Skeletal muscle tissue (tissue), 4 donors: Measurements from ENCODE around the gene SHISA8. TPM values are rescaled to one million over a fixed set of nuclear protein-coding genes. Genes with fewer than 3 reads are reported as not detected.
A peak's percentile ranks its signal among the peaks of the same experiment; 100 is the strongest.
"Not testable (repeated sequence)": the region's sequence is repeated elsewhere in the genome, so short reads cannot be mapped to it uniquely, and the experiment has no call there.

Experiments used
- H3K27ac ChIP-seq: one replicate; pipeline ENCODE4 v1.7.0; 2013; ENCODE audit warnings: mild to moderate bottlenecking, low read depth, low read length, inconsistent platforms
- H3K27me3 ChIP-seq, 3 donors: one replicate each; pipeline ENCODE4 v1.7.0; 2013; ENCODE audit warnings: low read length in 3 of 3; ENCODE audit not compliant: control insufficient read depth in 3 of 3, insufficient read depth in 3 of 3
- H3K36me3 ChIP-seq, 3 donors: one replicate each; pipeline ENCODE4 v1.7.0; 2013; ENCODE audit warnings: low read length in 3 of 3; ENCODE audit not compliant: control insufficient read depth in 3 of 3, insufficient read depth in 3 of 3
- H3K4me1 ChIP-seq, 3 donors: one replicate each; pipeline ENCODE4 v1.7.0; 2013; ENCODE audit warnings: low read length in 3 of 3, mild to moderate bottlenecking in 3 of 3; ENCODE audit not compliant: control insufficient read depth in 3 of 3, insufficient read depth in 3 of 3
- H3K4me3 ChIP-seq, 3 donors: one replicate each; pipeline ENCODE4 v1.7.0; 2013; ENCODE audit warnings: low read length in 3 of 3
- H3K9ac ChIP-seq, 3 donors: one replicate each; pipeline ENCODE4 v1.7.0; 2013; ENCODE audit warnings: low read length in 3 of 3, mild to moderate bottlenecking in 3 of 3, moderate library complexity in 2 of 3, low read depth in 1 of 3
- H3K9me3 ChIP-seq, 3 donors: one replicate each; pipeline ENCODE4 v1.7.0; 2013; ENCODE audit warnings: low read length in 3 of 3; ENCODE audit not compliant: control insufficient read depth in 3 of 3
- total RNA-seq: library from RNA; depleted of rRNA; stranded (reverse); fragments of >200 nt; gene quantifications from one replicate; pipeline ENCODE4 v1.2.3, GENCODE V29; 2014
- donor health status: Osteomylitis.

The SHISA8 gene
- total RNA-seq, result 1.0 TPM

DNA sequence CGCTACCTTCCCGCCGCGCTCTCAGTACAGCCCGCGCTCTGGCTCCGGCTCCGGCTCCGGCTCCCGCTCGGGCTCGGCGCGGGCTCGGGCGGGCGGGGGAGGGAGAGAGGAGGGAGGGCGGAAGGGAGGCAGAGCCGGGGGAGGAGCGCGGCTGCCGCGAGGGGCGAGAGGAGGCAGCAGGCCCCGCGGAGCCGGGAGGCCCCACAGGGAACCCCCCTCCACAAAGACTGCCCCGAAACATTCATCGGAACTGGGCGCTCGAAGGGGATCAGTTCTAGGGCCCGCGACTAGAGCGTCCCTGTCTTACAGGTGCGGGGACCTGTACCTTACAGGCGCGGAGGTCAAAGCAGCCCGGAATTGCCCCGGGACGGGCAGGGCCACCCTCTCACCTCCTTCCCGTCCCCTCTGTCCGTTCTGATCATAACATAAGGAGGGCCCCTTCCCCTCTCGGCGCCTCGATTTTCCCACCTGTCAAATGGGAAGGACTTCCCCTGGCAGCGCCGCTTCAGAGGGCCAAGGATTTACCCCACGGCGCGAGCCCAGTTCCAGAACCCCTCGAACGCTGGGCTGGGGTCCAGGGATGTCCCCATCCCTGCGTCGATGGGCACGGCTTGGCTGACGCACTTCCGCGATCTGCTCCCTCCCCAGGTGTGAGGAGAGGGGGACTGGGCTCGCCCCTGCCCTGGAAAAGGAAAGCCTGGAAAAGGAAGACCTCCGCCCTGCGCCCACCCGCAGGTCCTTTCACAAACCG lies at the start of gene SHISA8:
Gene SHISA8, minus strand, starts transcription at position 40 of the 751 bp plus-strand sequence. CDS start 407 bp downstream, outside the sequence.
- Histone ChIP-seq H3K27ac (no peak within 1 kb of the TSS), H3K27me3 (peaks cover 67 to 84% (median 75%) of the 10 kb centered on the region in 3 donors), H3K4me1 (peaks cover 24 to 36% (median 32%) of the 10 kb centered on the region in 3 donors), H3K4me3 (peak within 1 kb of the TSS in 1 of 3 donors; percentile 13), H3K9ac (peak within 1 kb of the TSS in 1 of 3 donors; percentile 8), H3K36me3 (no peaks in the 10 kb centered on the region), H3K9me3 (no peaks in the 10 kb centered on the region)

DNA sequence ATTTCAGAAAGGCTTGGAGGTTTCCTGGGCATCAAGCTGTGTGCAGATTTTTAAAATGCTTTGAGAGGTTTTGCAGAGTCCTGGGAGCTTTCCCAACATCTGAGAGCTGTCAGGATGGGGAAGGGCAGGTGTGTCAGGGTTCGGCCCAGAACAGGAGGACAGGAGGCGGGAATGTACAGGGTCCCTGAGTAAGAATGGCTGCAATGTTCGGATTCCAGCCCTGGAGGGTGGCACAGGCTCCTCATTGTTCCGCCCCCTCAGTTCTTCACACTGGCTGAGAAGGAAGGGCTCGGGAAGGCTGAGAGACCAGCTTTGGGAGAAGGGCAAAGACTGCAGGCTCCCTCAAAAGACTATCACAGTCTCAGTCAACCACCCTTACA lies 49.2 kb upstream of the SHISA8 start:
- Histone ChIP-seq H3K36me3 (no peaks in the 10 kb centered on the region), H3K27ac (no peak overlapping the region), H3K27me3 (peaks cover 0 to 9% (median 5%) of the 10 kb centered on the region in 3 donors), H3K9ac (no peak overlapping the region), H3K9me3 (no peaks in the 10 kb centered on the region), H3K4me1 (no peaks in the 10 kb centered on the region), H3K4me3 (no peak overlapping the region)

DNA sequence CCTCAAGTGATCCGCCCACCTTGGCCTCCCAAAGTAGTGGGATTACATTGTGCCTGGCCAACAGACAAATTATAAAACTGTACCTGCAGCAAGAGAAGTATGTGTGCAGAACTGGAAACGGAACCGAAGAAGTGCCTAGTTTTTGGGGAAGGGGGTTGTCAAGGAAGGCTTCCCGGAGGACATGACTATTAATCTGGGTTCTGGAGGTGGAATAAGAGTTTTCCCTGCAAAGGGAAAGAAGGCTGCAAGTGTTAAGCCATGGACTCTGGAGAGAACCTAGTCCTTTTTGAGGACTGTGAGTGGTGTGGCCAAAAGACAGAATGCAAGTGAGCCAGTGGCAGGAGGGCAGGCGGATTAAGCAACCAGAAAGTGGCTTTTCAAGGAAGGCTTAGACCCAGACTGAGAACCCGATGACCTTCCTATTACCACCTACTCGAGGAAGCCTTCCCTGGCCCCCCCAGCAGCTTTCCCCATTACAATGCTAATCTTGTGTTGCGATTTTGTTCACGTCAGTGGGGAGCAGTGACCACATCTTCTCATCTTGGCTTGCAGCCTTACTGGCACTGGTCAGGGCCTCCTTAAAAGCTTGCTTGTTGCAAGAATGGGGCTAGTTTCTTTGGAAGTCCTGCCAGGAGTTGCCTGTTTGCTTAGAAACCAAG lies 48.7 kb upstream of the SHISA8 start:
- Histone ChIP-seq H3K27ac (no peak overlapping the region), H3K27me3 (peaks cover 0 to 9% (median 0%) of the 10 kb centered on the region in 3 donors), H3K4me1 (no peaks in the 10 kb centered on the region), H3K4me3 (no peak overlapping the region), H3K9ac (no peak overlapping the region), H3K9me3 (no peaks in the 10 kb centered on the region), H3K36me3 (no peaks in the 10 kb centered on the region)

DNA sequence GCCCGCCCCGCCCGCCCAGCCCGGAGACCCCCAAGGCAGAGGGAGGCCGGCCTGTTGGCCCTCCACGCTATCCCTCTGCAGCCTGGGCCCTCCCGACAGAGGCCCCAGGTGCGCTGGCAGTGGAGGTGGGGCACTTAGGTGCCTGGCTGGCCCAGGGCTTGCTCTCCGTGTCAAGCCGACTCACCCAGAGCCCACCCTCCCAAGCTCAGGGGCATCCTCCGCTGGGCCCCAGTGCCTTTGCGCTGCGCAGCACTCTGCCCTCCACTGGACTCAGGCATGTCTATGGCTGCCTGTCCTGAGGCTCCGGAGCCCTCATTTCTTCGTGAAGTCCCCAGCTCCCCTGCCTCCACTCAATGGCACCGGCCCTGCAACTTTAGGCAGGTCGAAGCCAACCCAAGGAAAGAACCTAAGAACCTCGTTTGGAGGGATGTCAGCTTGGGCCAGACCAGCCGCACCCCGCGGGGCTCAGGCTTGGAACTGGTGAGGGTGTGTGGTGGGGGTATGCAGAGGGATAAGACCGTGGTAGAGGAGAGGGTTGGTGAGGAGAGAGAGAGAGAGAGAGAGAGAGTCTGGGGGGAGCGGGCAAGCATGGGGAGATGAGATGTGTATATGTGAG lies 43.2 kb upstream of the SHISA8 start:
- Histone ChIP-seq H3K9ac (no peak overlapping the region), H3K4me1 (peaks cover 0 to 3% (median 0%) of the 10 kb centered on the region in 3 donors), H3K27me3 (peaks cover 3 to 9% (median 6%) of the 10 kb centered on the region in 3 donors), H3K36me3 (no peaks in the 10 kb centered on the region), H3K9me3 (no peaks in the 10 kb centered on the region), H3K27ac (no peak overlapping the region), H3K4me3 (no peak overlapping the region)

DNA sequence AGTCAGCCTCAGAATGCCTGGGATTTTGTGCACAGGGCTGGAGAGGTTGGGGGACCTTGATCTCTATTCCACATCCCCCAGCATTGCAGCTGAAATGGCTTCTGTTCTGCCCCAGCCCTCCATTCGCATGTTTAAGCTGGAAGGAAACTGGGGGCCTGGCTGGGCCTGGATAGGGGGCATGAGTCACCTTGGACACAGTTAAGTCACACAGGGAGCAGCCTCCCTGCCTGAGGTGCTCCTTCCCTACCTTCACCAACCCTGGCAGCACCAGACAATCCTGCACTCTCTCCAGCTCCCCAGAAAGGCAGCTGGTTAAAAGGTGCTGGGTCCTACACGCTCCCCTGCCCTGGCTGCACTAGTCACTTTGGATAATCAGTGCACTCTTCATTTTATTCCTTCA lies 37.8 kb upstream of the SHISA8 start:
- Histone ChIP-seq H3K27me3 (peaks cover 3 to 22% (median 16%) of the 10 kb centered on the region in 3 donors), H3K4me3 (no peak overlapping the region), H3K4me1 (peaks cover 0 to 2% (median 0%) of the 10 kb centered on the region in 3 donors), H3K27ac (no peak overlapping the region), H3K9me3 (no peaks in the 10 kb centered on the region), H3K9ac (no peak overlapping the region), H3K36me3 (no peaks in the 10 kb centered on the region)

DNA sequence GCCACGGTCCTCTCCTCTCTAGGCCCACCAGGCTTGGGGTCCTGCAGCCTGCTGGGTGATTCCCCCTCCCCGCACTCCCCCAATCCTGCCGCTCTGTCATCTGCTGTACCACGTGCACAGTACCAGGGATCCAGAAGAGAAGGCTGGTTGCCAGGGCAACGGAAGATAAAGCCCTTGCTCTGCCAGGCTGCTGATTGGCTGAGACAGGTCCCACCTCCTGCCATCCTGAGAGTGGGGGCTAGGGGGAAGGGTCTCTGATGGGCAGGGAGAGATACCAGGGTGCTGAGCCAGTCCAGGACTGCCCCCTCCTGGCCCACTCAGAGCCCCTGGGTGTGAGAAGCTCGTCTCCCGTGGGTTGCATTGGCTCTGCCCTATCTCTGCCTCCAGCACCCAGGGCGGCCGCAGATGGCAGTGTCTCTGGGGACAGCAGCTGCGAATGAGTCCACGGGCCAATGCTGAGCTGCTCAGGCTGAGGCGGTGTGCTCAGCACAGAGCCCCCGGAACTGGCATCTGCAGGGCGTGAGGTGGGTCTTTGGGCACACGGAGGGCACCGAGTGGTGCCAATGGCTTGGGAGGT lies 37.1 kb upstream of the SHISA8 start, which contains the start of gene SMIM45:
Gene SMIM45, plus strand, starts transcription at position 253 of the 577 bp plus-strand sequence.
- Histone ChIP-seq H3K9me3 (no peaks in the 10 kb centered on the region), H3K9ac (no peak within 1 kb of the TSS), H3K27me3 (peaks cover 3 to 22% (median 16%) of the 10 kb centered on the region in 3 donors), H3K4me3 (no peak within 1 kb of the TSS), H3K4me1 (peaks cover 2 to 3% (median 3%) of the 10 kb centered on the region in 3 donors), H3K27ac (no peak within 1 kb of the TSS), H3K36me3 (no peaks in the 10 kb centered on the region)

DNA sequence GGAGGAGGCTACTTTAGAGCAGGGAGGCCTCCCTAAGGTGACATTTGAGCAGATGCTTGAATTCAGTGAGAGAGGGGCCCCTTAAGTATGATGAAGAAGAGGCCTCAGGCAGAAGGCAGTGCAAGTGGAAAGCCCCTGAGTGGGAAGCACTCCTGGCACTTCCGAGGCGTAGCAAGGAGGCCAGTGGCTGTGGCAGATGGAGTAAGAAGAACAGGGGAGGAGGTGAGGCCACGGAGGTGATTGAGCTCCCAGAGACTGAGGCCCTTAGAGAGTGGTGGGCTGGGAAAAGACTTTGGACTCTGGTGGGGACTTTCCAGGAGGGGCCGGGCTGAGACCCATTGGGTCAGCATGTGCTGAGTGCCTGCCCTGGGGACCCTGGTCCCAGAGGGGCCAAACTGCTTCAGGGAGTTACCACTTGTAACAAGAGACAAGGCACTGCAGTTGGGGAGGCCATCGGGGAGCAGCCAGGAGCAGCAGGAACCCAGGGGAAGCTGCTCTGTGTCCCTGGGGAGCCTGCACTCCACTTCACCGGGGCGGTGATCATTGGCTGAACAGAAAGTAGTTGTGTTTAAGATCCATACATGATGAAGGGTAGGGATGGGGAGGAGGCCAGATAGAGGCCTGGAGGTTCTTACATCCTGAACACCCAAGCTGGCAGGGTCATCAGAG lies 34.6 kb upstream of the SHISA8 start:
- Histone ChIP-seq H3K27me3 (peaks cover 3 to 26% (median 12%) of the 10 kb centered on the region in 3 donors), H3K4me3 (no peak overlapping the region), H3K4me1 (peaks cover 14 to 16% (median 14%) of the 10 kb centered on the region in 3 donors), H3K36me3 (no peaks in the 10 kb centered on the region), H3K9me3 (no peaks in the 10 kb centered on the region), H3K9ac (no peak overlapping the region), H3K27ac (no peak overlapping the region)

DNA sequence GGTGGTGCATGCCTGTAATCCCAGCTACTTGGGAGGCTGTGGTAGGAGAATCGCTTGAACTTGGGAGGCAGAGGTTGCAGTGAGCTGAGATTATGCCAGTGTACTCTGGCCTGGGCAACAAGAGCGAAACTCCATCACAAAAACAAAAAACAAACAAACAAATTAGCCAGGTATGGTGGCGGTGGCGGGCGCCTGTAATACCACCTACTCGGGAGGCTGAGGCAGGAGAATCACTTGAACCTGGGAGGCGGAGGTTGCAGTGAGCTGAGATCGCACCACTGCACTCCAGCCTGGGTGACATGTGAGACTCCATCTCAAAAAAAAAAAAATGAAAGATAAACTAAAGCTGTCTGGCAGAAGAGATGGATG lies 34.0 kb upstream of the SHISA8 start:
- H3K9me3 ChIP-seq, H3K36me3 ChIP-seq, H3K9ac ChIP-seq, H3K27ac ChIP-seq, H3K4me3 ChIP-seq: not testable (repeated sequence)
- peaks cover 14 to 16% (median 14%) of the 10 kb centered on the region in 3 donors for H3K4me1 ChIP-seq
- peaks cover 3 to 26% (median 12%) of the 10 kb centered on the region in 3 donors for H3K27me3 ChIP-seq

DNA sequence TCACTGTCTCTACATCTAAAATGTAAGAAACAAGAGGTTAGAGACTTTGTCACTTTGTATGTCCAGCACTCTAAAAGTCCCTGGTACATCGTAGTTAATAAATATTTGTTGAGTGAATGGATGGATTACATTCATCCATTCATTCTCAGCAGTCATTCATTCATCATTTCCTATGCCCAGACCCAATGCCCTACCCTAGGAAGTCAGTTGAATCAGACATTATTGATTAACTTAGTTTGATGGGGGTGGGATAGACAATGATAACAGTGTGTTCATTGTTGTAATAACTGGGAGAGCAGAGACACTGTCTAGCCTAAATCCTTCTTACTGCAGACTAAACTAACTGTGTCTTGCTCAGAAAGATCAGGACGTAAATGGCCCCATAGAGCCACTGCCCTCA lies 33.3 kb upstream of the SHISA8 start:
- Histone ChIP-seq H3K4me3 (no peak overlapping the region), H3K27ac (no peak overlapping the region), H3K9ac (no peak overlapping the region), H3K27me3 (peaks cover 3 to 24% (median 10%) of the 10 kb centered on the region in 3 donors), H3K36me3 (no peaks in the 10 kb centered on the region), H3K9me3 (no peaks in the 10 kb centered on the region), H3K4me1 (peaks cover 14 to 21% (median 18%) of the 10 kb centered on the region in 3 donors)
